Activated B cell treated with CpG ODN at 0.5 μM for 24 hours (primary cell): ENCODE results near the gene PCGF1. TPM values are rescaled to one million over a fixed set of nuclear protein-coding genes. Genes with fewer than 3 reads are reported as not detected.

Experiments
- ATAC-seq: fragments of 200-7000 bp; cut with Tn5 transposase; one replicate; pipeline ENCODE4 v1.10.0; 2021; ENCODE audit warnings: low read depth, mild to moderate bottlenecking, moderate library complexity
- CTCF ChIA-PET: fragments of 350-600 bp; sonication (Branson Sonifier 250); formaldehyde crosslinking; loops from one replicate; lab custom pipeline; 2021; ENCODE audit warnings: antibody characterized with exemption; lab: Charles Lee
- POLR2A ChIA-PET: fragments of 350-600 bp; sonication (Branson Sonifier 250); formaldehyde crosslinking; loops from one replicate; lab custom pipeline; 2021; ENCODE audit warnings: antibody characterized with exemption; lab: Charles Lee
- DNase-seq: peaks from one replicate; pipeline ENCODE4 v3.0.0; 2022
- H3K27ac Mint-ChIP-seq: one replicate; pipeline ENCODE4 v1.8.0; 2020; ENCODE audit warnings: mixed read lengths
- H3K27me3 Mint-ChIP-seq: one replicate; pipeline ENCODE4 v1.8.0; 2021; ENCODE audit warnings: mixed read lengths
- H3K36me3 Mint-ChIP-seq: one replicate; pipeline ENCODE4 v1.8.0; 2021; ENCODE audit warnings: low read depth, mixed read lengths
- H3K4me1 Mint-ChIP-seq: one replicate; pipeline ENCODE4 v1.8.0; 2021; ENCODE audit warnings: mixed read lengths
- H3K4me3 Mint-ChIP-seq: one replicate; pipeline ENCODE4 v1.8.0; 2020; ENCODE audit warnings: mild to moderate bottlenecking, mixed read lengths
- H3K9me3 Mint-ChIP-seq: one replicate; pipeline ENCODE4 v1.8.0; 2020; ENCODE audit warnings: mixed read lengths
- CTCF ChIP-seq: fragments of 200-600 bp; IDR thresholded peaks from one replicate; pipeline ENCODE4 v1.8.0; 2022; ENCODE audit warnings: antibody characterized with exemption, mild to moderate bottlenecking
- intact Hi-C: fragments of 100-400 bp; cut with micrococcal nuclease; formaldehyde crosslinking; loops from one replicate; pipeline ENCODE4 v1.15.1; 2024
- total RNA-seq: library from RNA; stranded (reverse); gene quantifications from 2 replicates; pipeline ENCODE4 v1.2.3, GENCODE V29; 2022

PCGF1 gene
- total RNA-seq = 29.3 and 34.7 TPM in 2 replicates

DNA sequence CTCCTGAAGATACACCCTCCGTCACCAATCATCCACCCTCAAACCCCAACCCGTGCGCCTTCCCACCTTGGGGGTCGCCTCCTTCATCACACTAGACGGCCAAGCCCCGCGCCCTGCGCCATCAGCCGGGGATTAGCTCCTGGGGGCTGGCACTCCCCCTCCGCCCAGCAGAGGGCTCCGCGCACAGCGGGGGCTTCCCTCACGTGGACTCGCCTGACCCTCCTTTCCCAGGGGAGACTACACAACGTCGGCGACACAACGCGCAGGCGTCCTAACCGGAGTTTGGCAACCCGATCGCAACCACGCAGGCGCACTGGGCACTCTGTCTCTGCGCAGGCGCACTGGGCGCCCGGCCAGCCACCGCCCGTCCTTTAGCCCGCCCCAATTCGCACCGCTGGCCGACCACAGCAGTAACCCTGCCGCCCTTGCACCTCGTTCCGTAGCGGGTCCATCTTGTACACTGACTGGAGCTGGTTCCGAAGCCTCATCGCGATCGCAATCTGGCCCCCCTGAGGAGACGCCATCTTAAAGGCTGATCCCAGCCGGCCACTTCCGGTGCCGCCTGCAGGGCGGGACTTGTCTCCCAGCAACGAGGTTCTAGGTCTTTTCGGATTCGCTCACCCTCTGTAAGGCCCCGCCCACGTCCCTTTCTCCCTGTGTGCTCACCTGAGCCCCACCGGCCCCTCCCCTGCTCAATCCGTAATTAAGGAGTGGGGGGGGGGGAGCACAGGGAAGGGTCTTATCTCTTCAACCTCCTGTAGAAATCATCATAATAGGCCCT is at the start of gene PCGF1:
Gene PCGF1 (minus strand): TSS at position 551 of the 781 bp plus-strand sequence. CDS start 27 bp downstream, at position 524.
- DNase-seq (peak; percentile 99), ATAC-seq (peak; percentile 85)
- H3K4me1 Mint-ChIP-seq = peaks cover 52% of the 10 kb centered on the region
- ChIA-PET CTCF (interaction anchor here (0.9 to 3.2 kb wide), 9 partner anchors 9 to 81 kb away, joined by 3 to 30 read pairs (median 5); partner anchors contain the start of genes AUP1, CCDC142, HTRA2 and TTC31), POLR2A (interaction anchor here (0.6 to 5.6 kb wide), 16 partner anchors 9 to 1185 kb away, joined by 3 to 63 read pairs (median 7); partner anchors contain the start of genes AUP1, CCDC142, DQX1 and HTRA2)
- peaks cover 24% of the 10 kb centered on the region for H3K27me3 Mint-ChIP-seq
- intact Hi-C loops = loop anchor here (1.0 to 10.0 kb wide), 10 partner anchors 9 to 327 kb away; partner anchors contain the start of genes AUP1, DOK1, HK2 and HTRA2
- no peak for TF ChIP-seq CTCF
- peaks cover 33% of the 10 kb centered on the region for H3K36me3 Mint-ChIP-seq
- peak within 1 kb of the TSS; percentile 96 for H3K4me3 Mint-ChIP-seq
- H3K27ac Mint-ChIP-seq = peak within 1 kb of the TSS; percentile 100
- H3K9me3 Mint-ChIP-seq = no peaks in the 10 kb centered on the region

DNA sequence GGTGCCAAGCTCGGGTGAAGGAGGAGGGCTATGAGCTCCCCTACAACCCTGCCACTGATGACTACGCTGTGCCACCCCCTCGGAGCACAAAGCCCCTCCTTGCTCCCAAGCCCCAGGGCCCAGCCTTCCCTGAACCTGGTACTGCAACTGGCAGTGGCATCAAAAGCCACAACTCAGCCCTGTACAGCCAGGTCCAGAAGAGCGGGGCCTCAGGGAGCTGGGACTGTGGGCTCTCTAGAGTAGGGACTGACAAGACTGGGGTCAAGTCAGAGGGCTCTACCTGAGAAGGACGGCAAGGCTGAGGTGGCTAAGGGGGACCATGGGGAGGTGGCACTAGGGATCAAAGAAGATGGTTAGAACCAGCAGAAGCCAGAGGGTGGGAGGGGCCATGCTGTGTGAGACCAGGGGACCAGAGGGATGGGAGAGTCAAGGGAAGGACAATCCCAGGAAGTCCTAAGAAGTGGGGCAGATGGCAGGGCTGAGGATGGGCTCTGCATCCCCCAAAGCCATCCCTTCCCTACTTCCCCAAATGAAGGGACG is 49.4 kb upstream of the PCGF1 start:
- peaks cover 16% of the 10 kb centered on the region for H3K36me3 Mint-ChIP-seq
- H3K4me3 Mint-ChIP-seq = peak overlapping the region; percentile 97
- no peaks in the 10 kb centered on the region for H3K9me3 Mint-ChIP-seq
- no peak overlapping the region for H3K27ac Mint-ChIP-seq
- DNase-seq (no peak), ATAC-seq (no peak)
- TF ChIP-seq CTCF = no peak
- CTCF ChIA-PET = no interaction called here
- peaks cover 25% of the 10 kb centered on the region for H3K4me1 Mint-ChIP-seq
- no peaks in the 10 kb centered on the region for H3K27me3 Mint-ChIP-seq
- intact Hi-C loops = no loop called here
- POLR2A ChIA-PET = interaction anchor here (0.9 to 1.6 kb wide), 2 partner anchors 20 to 27 kb away, joined by 3 to 5 read pairs; partner anchors contain the start of genes AUP1 and HTRA2

GRCh38 chr2:74556159-74556558 is 48.7 kb upstream of the PCGF1 start:
- H3K36me3 Mint-ChIP-seq = peaks cover 16% of the 10 kb centered on the region
- intact Hi-C loops = no loop called here
- no peaks in the 10 kb centered on the region for H3K9me3 Mint-ChIP-seq
- H3K27me3 Mint-ChIP-seq = no peaks in the 10 kb centered on the region
- no peak for DNase-seq
- H3K4me3 Mint-ChIP-seq = peak overlapping the region; percentile 97
- TF ChIP-seq CTCF = no peak
- peak overlapping the region; percentile 35 for H3K27ac Mint-ChIP-seq
- H3K4me1 Mint-ChIP-seq = peaks cover 26% of the 10 kb centered on the region
- no peak for ATAC-seq
- ChIA-PET CTCF (no interaction called here), POLR2A (interaction anchor here (0.8 to 1.6 kb wide), 7 partner anchors 15 to 135 kb away, joined by 3 to 6 read pairs (median 4); partner anchors contain the start of genes C2orf81, LBX2, PCGF1 and WDR54)

DNA sequence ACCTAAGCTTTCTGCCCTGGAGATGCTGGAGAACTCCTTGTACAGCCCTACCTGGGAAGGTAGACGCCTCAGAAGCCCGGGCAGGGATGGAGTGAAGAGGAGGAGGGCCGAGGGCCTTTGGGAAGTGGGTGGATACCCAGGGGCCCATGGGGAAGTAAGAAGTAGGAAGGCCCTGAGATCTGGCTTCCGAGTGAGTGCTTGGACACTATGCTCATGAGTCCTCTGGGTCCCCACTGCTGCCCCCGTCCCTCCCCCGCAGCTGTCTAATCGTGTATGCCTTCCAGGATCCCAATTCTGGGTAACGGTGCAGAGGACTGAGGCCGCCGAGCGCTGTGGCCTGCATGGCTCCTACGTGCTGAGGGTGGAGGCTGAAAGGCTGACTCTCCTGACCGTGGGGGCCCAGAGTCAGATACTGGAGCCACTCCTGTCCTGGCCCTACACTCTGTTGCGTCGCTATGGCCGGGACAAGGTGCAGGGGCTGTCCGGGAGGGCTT is 48.2 kb upstream of the PCGF1 start:
- Mint-ChIP-seq H3K4me1 (peaks cover 26% of the 10 kb centered on the region), H3K27ac (peak overlapping the region; percentile 90), H3K27me3 (no peaks in the 10 kb centered on the region), H3K36me3 (peaks cover 16% of the 10 kb centered on the region), H3K9me3 (no peaks in the 10 kb centered on the region), H3K4me3 (peak overlapping the region; percentile 97)
- ChIA-PET POLR2A (interaction anchor here (0.5 to 1.6 kb wide), 12 partner anchors 15 to 134 kb away, joined by 3 to 6 read pairs (median 4); partner anchors contain the start of genes C2orf81, LBX2, PCGF1 and WBP1), CTCF (interaction anchor here (1.3 kb wide), 1 partner anchor 32 kb away, joined by 6 read pairs; no protein-coding TSS in a partner anchor)
- intact Hi-C loops = loop anchor here (1.0 to 2.0 kb wide), 2 partner anchors 16 to 31 kb away; no protein-coding TSS in a partner anchor
- DNase-seq = no peak
- no peak for TF ChIP-seq CTCF
- no peak for ATAC-seq
